HG02571 (cell line): Measurements from ENCODE around the gene CALN1.
"Not testable (repeated sequence)": the region's sequence is repeated elsewhere in the genome, so short reads cannot be mapped to it uniquely, and the experiment has no call there.

Source experiments
- ATAC-seq: cut with Tn5 transposase; IDR thresholded peaks from one replicate; pipeline ENCODE4 v1.9.1; 2021; ENCODE audit warnings: mild to moderate bottlenecking, moderate library complexity; ENCODE audit not compliant: unreplicated experiment

The CALN1 gene

GRCh38 chr7:71761336-71761735 is 650.8 kb downstream of the CALN1 start:
- ATAC-seq = no peak

- ATAC-seq = no peak
Observed at GRCh38 chr7:71754828-71755227, 657.3 kb downstream of the CALN1 start.

- ATAC-seq = no peak
Observed at GRCh38 chr7:71753956-71754664, 658.0 kb downstream of the CALN1 start.

GRCh38 chr7:71753236-71753635 is 658.9 kb downstream of the CALN1 start:
- ATAC-seq = no peak

- ATAC-seq = no peak
Observed at GRCh38 chr7:71752171-71752935, 659.8 kb downstream of the CALN1 start.

- ATAC-seq = no peak
Observed at GRCh38 chr7:71750290-71750689, 661.8 kb downstream of the CALN1 start.

GRCh38 chr7:71746006-71746405 is 666.1 kb downstream of the CALN1 start:
- ATAC-seq = no peak

GRCh38 chr7:71740174-71740560 is 672.0 kb downstream of the CALN1 start:
- ATAC-seq = no peak

GRCh38 chr7:71739520-71740173 is 672.5 kb downstream of the CALN1 start:
- ATAC-seq = no peak

GRCh38 chr7:71737931-71738540 is 674.1 kb downstream of the CALN1 start:
- not testable (repeated sequence) for ATAC-seq

GRCh38 chr7:71735961-71736556 is 676.1 kb downstream of the CALN1 start:
- ATAC-seq = no peak

GRCh38 chr7:71733107-71733870 is 678.8 kb downstream of the CALN1 start:
- no peak for ATAC-seq

- no peak for ATAC-seq
Observed at GRCh38 chr7:71731740-71732139, 680.4 kb downstream of the CALN1 start.
